ENCODE measurements around the gene CCBE1.
"Not testable (repeated sequence)": the region's sequence is repeated elsewhere in the genome, so short reads cannot be mapped to it uniquely, and the experiment has no call there.

CCBE1 gene

DNA sequence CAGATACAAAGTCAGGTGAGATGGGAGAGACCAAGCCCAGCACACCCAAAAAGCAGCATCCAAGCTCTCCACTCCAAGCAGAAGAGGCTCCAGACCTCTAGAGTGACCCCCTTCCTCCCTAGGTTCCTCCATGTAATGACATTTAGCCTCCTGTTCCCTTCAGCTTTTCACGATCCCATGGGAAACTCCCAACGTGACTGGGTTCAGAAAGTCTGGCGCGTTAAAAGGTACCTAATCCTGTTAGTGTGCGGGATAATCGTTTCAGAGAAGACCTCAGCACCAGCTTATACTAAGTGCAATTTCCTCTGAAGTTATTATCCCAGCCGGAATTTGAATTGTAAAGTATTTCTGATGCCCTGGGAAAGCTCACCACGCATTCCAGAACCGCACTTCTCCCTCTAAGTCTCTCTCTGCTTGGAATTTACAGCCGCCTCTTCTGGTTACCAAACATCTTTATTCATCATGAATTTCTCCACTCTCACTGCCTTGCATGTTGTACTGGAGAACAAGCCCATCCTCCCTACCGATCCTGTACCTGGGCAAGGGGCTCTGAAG, 46.9 kb downstream of the CCBE1 start:
- Histone ChIP-seq H3K9me2 (replicated peaks; ENCODE audit: insufficient read depth, low read length) (no peaks in the 10 kb centered on the region), H3K36me3 (ENCODE audit: low read length) (no peaks in the 10 kb centered on the region), H3K4me3 (ENCODE audit: insufficient read depth, low read length, poor library complexity, severe bottlenecking) (no peak overlapping the region), H3K27me3 (ENCODE audit: low read length) (peaks cover 3% of the 10 kb centered on the region; the same call in 1 of the 2 replicates), H3K4me2 (ENCODE audit: low read depth, low read length, poor library complexity, severe bottlenecking) (no peak overlapping the region), H4K20me1 (ENCODE audit: low read depth, low read length) (no peaks in the 10 kb centered on the region), H3K9me3 (ENCODE audit: insufficient read depth, low read length) (no peaks in the 10 kb centered on the region), H3K79me2 (ENCODE audit: insufficient read depth, low read length) (no peaks in the 10 kb centered on the region), H3K27ac (ENCODE audit: low read depth, low read length) (no peak overlapping the region), H3K9ac (ENCODE audit: low read length) (no peak overlapping the region), H3F3A (ENCODE audit: insufficient read depth) (no peaks in the 10 kb centered on the region), H2AFZ (ENCODE audit: low read depth, low read length, severe bottlenecking) (no peak overlapping the region)
- TF ChIP-seq, protein P1, sequence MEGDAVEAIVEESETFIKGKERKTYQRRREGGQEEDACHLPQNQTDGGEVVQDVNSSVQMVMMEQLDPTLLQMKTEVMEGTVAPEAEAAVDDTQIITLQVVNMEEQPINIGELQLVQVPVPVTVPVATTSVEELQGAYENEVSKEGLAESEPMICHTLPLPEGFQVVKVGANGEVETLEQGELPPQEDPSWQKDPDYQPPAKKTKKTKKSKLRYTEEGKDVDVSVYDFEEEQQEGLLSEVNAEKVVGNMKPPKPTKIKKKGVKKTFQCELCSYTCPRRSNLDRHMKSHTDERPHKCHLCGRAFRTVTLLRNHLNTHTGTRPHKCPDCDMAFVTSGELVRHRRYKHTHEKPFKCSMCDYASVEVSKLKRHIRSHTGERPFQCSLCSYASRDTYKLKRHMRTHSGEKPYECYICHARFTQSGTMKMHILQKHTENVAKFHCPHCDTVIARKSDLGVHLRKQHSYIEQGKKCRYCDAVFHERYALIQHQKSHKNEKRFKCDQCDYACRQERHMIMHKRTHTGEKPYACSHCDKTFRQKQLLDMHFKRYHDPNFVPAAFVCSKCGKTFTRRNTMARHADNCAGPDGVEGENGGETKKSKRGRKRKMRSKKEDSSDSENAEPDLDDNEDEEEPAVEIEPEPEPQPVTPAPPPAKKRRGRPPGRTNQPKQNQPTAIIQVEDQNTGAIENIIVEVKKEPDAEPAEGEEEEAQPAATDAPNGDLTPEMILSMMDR (IDR thresholded peaks at IDR 0.05; ENCODE audit: insufficient read depth, low read length, poor library complexity, severe bottlenecking), result no peak
- TF ChIP-seq EZH2phosphoT487 (conservative IDR thresholded peaks at IDR 0.05; ENCODE audit: low read length), result no peak

DNA sequence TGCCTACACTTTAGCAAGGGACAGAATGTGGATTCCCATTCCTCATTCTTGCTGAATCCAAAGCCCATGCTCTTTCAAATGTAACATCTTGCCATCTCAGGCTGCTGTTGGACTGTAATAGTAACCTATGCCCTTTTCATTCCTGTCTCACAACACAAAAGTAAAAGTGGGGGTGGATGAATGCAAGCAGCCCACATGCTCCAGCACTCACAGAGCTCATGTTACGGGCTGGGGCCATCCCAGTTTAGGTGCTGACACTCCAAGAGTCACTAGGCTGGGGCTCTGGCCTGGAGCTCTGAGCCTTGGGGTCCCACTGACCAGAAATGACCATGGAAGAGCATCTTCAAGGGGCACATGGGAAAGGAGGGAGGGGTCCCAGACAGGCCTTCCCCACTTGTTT, 47.6 kb downstream of the CCBE1 start:
- no peak for TF ChIP-seq EZH2phosphoT487 (conservative IDR thresholded peaks at IDR 0.05; ENCODE audit: low read length)
- TF ChIP-seq, protein P1 (IDR thresholded peaks at IDR 0.05; ENCODE audit: insufficient read depth, low read length, poor library complexity, severe bottlenecking), result no peak
- Histone ChIP-seq H4K20me1 (ENCODE audit: low read depth, low read length) (no peaks in the 10 kb centered on the region), H3K27ac (ENCODE audit: low read depth, low read length) (no peak overlapping the region), H3K9me3 (ENCODE audit: insufficient read depth, low read length) (no peaks in the 10 kb centered on the region), H3K9me2 (replicated peaks; ENCODE audit: insufficient read depth, low read length) (no peaks in the 10 kb centered on the region), H3K36me3 (ENCODE audit: low read length) (no peaks in the 10 kb centered on the region), H2AFZ (ENCODE audit: low read depth, low read length, severe bottlenecking) (no peak overlapping the region), H3K9ac (ENCODE audit: low read length) (no peak overlapping the region), H3K4me3 (ENCODE audit: insufficient read depth, low read length, poor library complexity, severe bottlenecking) (no peak overlapping the region), H3K4me2 (ENCODE audit: low read depth, low read length, poor library complexity, severe bottlenecking) (no peak overlapping the region), H3F3A (ENCODE audit: insufficient read depth) (no peaks in the 10 kb centered on the region), H3K27me3 (ENCODE audit: low read length) (peaks cover 3% of the 10 kb centered on the region; the same call in 1 of the 2 replicates), H3K79me2 (ENCODE audit: insufficient read depth, low read length) (no peaks in the 10 kb centered on the region)

DNA sequence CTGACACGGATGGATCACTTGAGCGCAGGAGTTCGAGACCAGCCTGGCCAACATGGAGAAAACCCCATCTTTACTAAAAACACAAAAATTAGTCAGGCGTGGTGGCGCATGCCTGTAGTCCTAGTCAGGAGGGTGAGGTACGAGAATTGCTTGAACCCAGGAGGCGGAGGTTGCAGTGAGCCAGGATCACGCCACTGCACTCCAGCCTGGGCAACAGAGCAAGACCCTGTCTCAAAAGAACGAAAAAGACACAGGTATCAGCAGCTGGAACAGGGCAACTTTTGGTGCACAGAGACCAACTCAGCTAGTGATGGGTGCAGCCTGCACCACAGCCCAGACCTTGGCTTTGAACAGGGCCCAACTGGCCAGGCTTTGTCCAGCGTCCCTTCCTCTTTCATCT, 48.8 kb downstream of the CCBE1 start:
- not testable (repeated sequence) for H3K27me3 ChIP-seq (ENCODE audit: low read length); H3K9ac ChIP-seq (ENCODE audit: low read length); H3K27ac ChIP-seq (ENCODE audit: low read depth, low read length); H4K20me1 ChIP-seq (ENCODE audit: low read depth, low read length); H3F3A ChIP-seq (ENCODE audit: insufficient read depth); H3K36me3 ChIP-seq (ENCODE audit: low read length); H2AFZ ChIP-seq (ENCODE audit: low read depth, low read length, severe bottlenecking); H3K9me2 ChIP-seq (replicated peaks; ENCODE audit: insufficient read depth, low read length); H3K4me2 ChIP-seq (ENCODE audit: low read depth, low read length, poor library complexity, severe bottlenecking); H3K9me3 ChIP-seq (ENCODE audit: insufficient read depth, low read length); H3K79me2 ChIP-seq (ENCODE audit: insufficient read depth, low read length); H3K4me3 ChIP-seq (ENCODE audit: insufficient read depth, low read length, poor library complexity, severe bottlenecking)

DNA sequence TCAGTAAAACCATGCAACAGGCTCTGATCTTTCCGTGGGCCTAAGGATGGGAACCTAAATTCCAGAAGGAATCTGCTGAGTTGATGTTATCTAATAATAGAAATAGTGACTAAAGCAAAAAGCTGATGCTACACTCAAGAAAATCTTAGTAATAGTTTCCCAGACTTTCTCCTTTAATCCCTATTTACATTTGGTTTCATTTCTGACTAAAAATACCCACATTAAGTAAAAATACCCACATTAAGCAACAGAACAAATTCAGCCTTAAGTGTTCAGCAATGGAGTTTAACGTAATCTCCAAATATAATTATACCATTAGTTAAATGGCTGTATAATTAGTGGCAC, 50.3 kb downstream of the CCBE1 start:
- no peaks in the 10 kb centered on the region for H3F3A ChIP-seq (ENCODE audit: insufficient read depth)
- no peak overlapping the region for H3K9ac ChIP-seq (ENCODE audit: low read length)
- no peaks in the 10 kb centered on the region for H3K79me2 ChIP-seq (ENCODE audit: insufficient read depth, low read length)
- no peaks in the 10 kb centered on the region for H3K9me2 ChIP-seq (replicated peaks; ENCODE audit: insufficient read depth, low read length)
- no peaks in the 10 kb centered on the region for H3K36me3 ChIP-seq (ENCODE audit: low read length)
- TF ChIP-seq, protein P1 (IDR thresholded peaks at IDR 0.05; ENCODE audit: insufficient read depth, low read length, poor library complexity, severe bottlenecking), result no peak
- TF ChIP-seq EZH2phosphoT487 (conservative IDR thresholded peaks at IDR 0.05; ENCODE audit: low read length), result no peak
- peaks cover under 1% of the 10 kb centered on the region; the same call in 1 of the 2 replicates for H3K27me3 ChIP-seq (ENCODE audit: low read length)
- H3K27ac ChIP-seq (ENCODE audit: low read depth, low read length), result no peak overlapping the region
- H2AFZ ChIP-seq (ENCODE audit: low read depth, low read length, severe bottlenecking), result no peak overlapping the region
- H3K4me2 ChIP-seq (ENCODE audit: low read depth, low read length, poor library complexity, severe bottlenecking), result no peak overlapping the region
- no peaks in the 10 kb centered on the region for H3K9me3 ChIP-seq (ENCODE audit: insufficient read depth, low read length)
- H4K20me1 ChIP-seq (ENCODE audit: low read depth, low read length), result no peaks in the 10 kb centered on the region
- H3K4me3 ChIP-seq (ENCODE audit: insufficient read depth, low read length, poor library complexity, severe bottlenecking), result no peak overlapping the region

Measured in SU-DHL-6 (cell line).